ENCODE results near the gene PRKCB.

PRKCB gene

GRCh38 chr16:23848958-23849357 lies 13.2 kb downstream of the PRKCB start:
- ATAC-seq, result no peak

GRCh38 chr16:23852794-23853562 lies 17.2 kb downstream of the PRKCB start:
- H3K36me3 Mint-ChIP-seq, result peaks cover 57% of the 10 kb centered on the region
- ATAC-seq, result peak; percentile 67
- peak overlapping the region; percentile 70 for H3K27ac Mint-ChIP-seq
- H3K27me3 Mint-ChIP-seq, result no peaks in the 10 kb centered on the region
- no peaks in the 10 kb centered on the region for H3K9me3 Mint-ChIP-seq
- peak overlapping the region; percentile 38 for H3K4me3 Mint-ChIP-seq
- peaks cover 99% of the 10 kb centered on the region for H3K4me1 Mint-ChIP-seq

More at GRCh38 chr16:23848958-23849357, 13.2 kb downstream of the PRKCB start:
- H3K9me3 Mint-ChIP-seq, result no peaks in the 10 kb centered on the region
- H3K36me3 Mint-ChIP-seq, result peaks cover 74% of the 10 kb centered on the region
- peak overlapping the region; percentile 82 for H3K27ac Mint-ChIP-seq
- no peaks in the 10 kb centered on the region for H3K27me3 Mint-ChIP-seq
- H3K4me1 Mint-ChIP-seq, result peaks cover 96% of the 10 kb centered on the region
- peak overlapping the region; percentile 60 for H3K4me3 Mint-ChIP-seq

GRCh38 chr16:23855010-23855409 lies 19.2 kb downstream of the PRKCB start:
- Mint-ChIP-seq H3K4me3 (no peak overlapping the region), H3K4me1 (peaks cover 99% of the 10 kb centered on the region), H3K27me3 (no peaks in the 10 kb centered on the region), H3K36me3 (peaks cover 44% of the 10 kb centered on the region), H3K27ac (peak overlapping the region; percentile 70), H3K9me3 (no peaks in the 10 kb centered on the region)
- no peak for ATAC-seq

- Mint-ChIP-seq H3K4me3 (no peak overlapping the region), H3K4me1 (peaks cover 91% of the 10 kb centered on the region)
- ATAC-seq, result peak; percentile 85
These were observed 20.5 kb downstream of the PRKCB start for GRCh38 chr16:23856251-23856709.

GRCh38 chr16:23857256-23857880 lies 21.6 kb downstream of the PRKCB start:
- peak overlapping the region; percentile 70 for H3K27ac Mint-ChIP-seq
- no peaks in the 10 kb centered on the region for H3K27me3 Mint-ChIP-seq
- H3K4me1 Mint-ChIP-seq, result peaks cover 90% of the 10 kb centered on the region
- ATAC-seq, result peak; percentile 25
- no peaks in the 10 kb centered on the region for H3K9me3 Mint-ChIP-seq
- peaks cover 31% of the 10 kb centered on the region for H3K36me3 Mint-ChIP-seq
- H3K4me3 Mint-ChIP-seq, result peak overlapping the region; percentile 24

More at GRCh38 chr16:23856251-23856709, 20.5 kb downstream of the PRKCB start:
- no peaks in the 10 kb centered on the region for H3K27me3 Mint-ChIP-seq
- H3K9me3 Mint-ChIP-seq, result no peaks in the 10 kb centered on the region
- peak overlapping the region; percentile 70 for H3K27ac Mint-ChIP-seq
- peaks cover 34% of the 10 kb centered on the region for H3K36me3 Mint-ChIP-seq

- Mint-ChIP-seq H3K27me3 (no peaks in the 10 kb centered on the region), H3K36me3 (peaks cover 27% of the 10 kb centered on the region), H3K4me3 (no peak overlapping the region), H3K9me3 (no peaks in the 10 kb centered on the region), H3K4me1 (peaks cover 85% of the 10 kb centered on the region), H3K27ac (peak overlapping the region; percentile 70)
- ATAC-seq, result no peak
These were observed 22.1 kb downstream of the PRKCB start for GRCh38 chr16:23857881-23858269.

- Mint-ChIP-seq H3K27me3 (no peaks in the 10 kb centered on the region), H3K4me1 (peaks cover 85% of the 10 kb centered on the region), H3K36me3 (peaks cover 21% of the 10 kb centered on the region), H3K27ac (peak overlapping the region; percentile 70), H3K4me3 (no peak overlapping the region), H3K9me3 (no peaks in the 10 kb centered on the region)
- ATAC-seq, result no peak
These were observed 22.8 kb downstream of the PRKCB start for GRCh38 chr16:23858542-23858941.

GRCh38 chr16:23859713-23860269 lies 24.0 kb downstream of the PRKCB start:
- H3K9me3 Mint-ChIP-seq, result no peaks in the 10 kb centered on the region
- no peak for ATAC-seq
- H3K4me1 Mint-ChIP-seq, result peaks cover 82% of the 10 kb centered on the region
- peak overlapping the region; percentile 24 for H3K4me3 Mint-ChIP-seq
- H3K36me3 Mint-ChIP-seq, result peaks cover 9% of the 10 kb centered on the region
- peak overlapping the region; percentile 70 for H3K27ac Mint-ChIP-seq
- H3K27me3 Mint-ChIP-seq, result no peaks in the 10 kb centered on the region

GRCh38 chr16:23861874-23862273 lies 26.1 kb downstream of the PRKCB start:
- Mint-ChIP-seq H3K36me3 (peaks cover 12% of the 10 kb centered on the region), H3K27me3 (no peaks in the 10 kb centered on the region), H3K4me3 (no peak overlapping the region), H3K9me3 (no peaks in the 10 kb centered on the region), H3K27ac (peak overlapping the region; percentile 60), H3K4me1 (peaks cover 79% of the 10 kb centered on the region)
- no peak for ATAC-seq

- Mint-ChIP-seq H3K4me1 (peaks cover 79% of the 10 kb centered on the region), H3K4me3 (no peak overlapping the region), H3K36me3 (peaks cover 19% of the 10 kb centered on the region), H3K9me3 (no peaks in the 10 kb centered on the region), H3K27ac (no peak overlapping the region), H3K27me3 (no peaks in the 10 kb centered on the region)
- no peak for ATAC-seq
These were observed 26.8 kb downstream of the PRKCB start for GRCh38 chr16:23862556-23862955.

GRCh38 chr16:23863511-23864422 lies 28.0 kb downstream of the PRKCB start:
- H3K4me3 Mint-ChIP-seq, result peak overlapping the region; percentile 77
- H3K27ac Mint-ChIP-seq, result peak overlapping the region; percentile 86
- peaks cover 79% of the 10 kb centered on the region for H3K4me1 Mint-ChIP-seq
- peak; percentile 93 for ATAC-seq
- H3K36me3 Mint-ChIP-seq, result peaks cover 20% of the 10 kb centered on the region
- H3K27me3 Mint-ChIP-seq, result no peaks in the 10 kb centered on the region
- H3K9me3 Mint-ChIP-seq, result no peaks in the 10 kb centered on the region

- no peaks in the 10 kb centered on the region for H3K27me3 Mint-ChIP-seq
- H3K4me1 Mint-ChIP-seq, result peaks cover 74% of the 10 kb centered on the region
- peak overlapping the region; percentile 86 for H3K27ac Mint-ChIP-seq
- no peak overlapping the region for H3K4me3 Mint-ChIP-seq
- peaks cover 23% of the 10 kb centered on the region for H3K36me3 Mint-ChIP-seq
- ATAC-seq, result no peak
- no peaks in the 10 kb centered on the region for H3K9me3 Mint-ChIP-seq
These were observed 30.1 kb downstream of the PRKCB start for GRCh38 chr16:23865853-23866252.

- Mint-ChIP-seq H3K27ac (peak overlapping the region; percentile 86), H3K4me1 (peaks cover 80% of the 10 kb centered on the region), H3K27me3 (no peaks in the 10 kb centered on the region), H3K4me3 (no peak overlapping the region), H3K36me3 (peaks cover 31% of the 10 kb centered on the region), H3K9me3 (no peaks in the 10 kb centered on the region)
- ATAC-seq, result no peak
These were observed 30.8 kb downstream of the PRKCB start for GRCh38 chr16:23866621-23867020.

- peak overlapping the region; percentile 86 for H3K27ac Mint-ChIP-seq
- no peak overlapping the region for H3K4me3 Mint-ChIP-seq
These were observed 31.8 kb downstream of the PRKCB start for GRCh38 chr16:23867566-23867965.

GRCh38 chr16:23868136-23868535 lies 32.4 kb downstream of the PRKCB start:
- H3K4me3 Mint-ChIP-seq, result no peak overlapping the region
- peak overlapping the region; percentile 86 for H3K27ac Mint-ChIP-seq
- H3K36me3 Mint-ChIP-seq, result peaks cover 31% of the 10 kb centered on the region
- no peak for ATAC-seq
- H3K27me3 Mint-ChIP-seq, result no peaks in the 10 kb centered on the region
- H3K4me1 Mint-ChIP-seq, result peaks cover 80% of the 10 kb centered on the region
- no peaks in the 10 kb centered on the region for H3K9me3 Mint-ChIP-seq

More at GRCh38 chr16:23867566-23867965, 31.8 kb downstream of the PRKCB start:
- H3K9me3 Mint-ChIP-seq, result no peaks in the 10 kb centered on the region
- peaks cover 81% of the 10 kb centered on the region for H3K4me1 Mint-ChIP-seq
- H3K36me3 Mint-ChIP-seq, result peaks cover 31% of the 10 kb centered on the region
- ATAC-seq, result no peak
- H3K27me3 Mint-ChIP-seq, result no peaks in the 10 kb centered on the region

Measured in stimulated activated memory B cell treated with anti-CD40 and anti-IgM and Interleukin-4, amounts not matched to agents 10 μg/mL and 1 μg/mL and 100 μg/mL, for 72 hours (primary cell).